ENCODE data around the gene FERMT2.
"Not testable (repeated sequence)": the region's sequence is repeated elsewhere in the genome, so short reads cannot be mapped to it uniquely, and the experiment has no call there.

The FERMT2 gene

GRCh38 chr14:52939427-52939826 lies 11.4 kb downstream of the FERMT2 start:
- no peak for DNase-seq (ENCODE audit: low read depth in 2 of 2)

- DNase-seq (ENCODE audit: low read depth in 2 of 2): no peak
Measured at GRCh38 chr14:52937869-52938268, 13.0 kb downstream of the FERMT2 start.

DNA sequence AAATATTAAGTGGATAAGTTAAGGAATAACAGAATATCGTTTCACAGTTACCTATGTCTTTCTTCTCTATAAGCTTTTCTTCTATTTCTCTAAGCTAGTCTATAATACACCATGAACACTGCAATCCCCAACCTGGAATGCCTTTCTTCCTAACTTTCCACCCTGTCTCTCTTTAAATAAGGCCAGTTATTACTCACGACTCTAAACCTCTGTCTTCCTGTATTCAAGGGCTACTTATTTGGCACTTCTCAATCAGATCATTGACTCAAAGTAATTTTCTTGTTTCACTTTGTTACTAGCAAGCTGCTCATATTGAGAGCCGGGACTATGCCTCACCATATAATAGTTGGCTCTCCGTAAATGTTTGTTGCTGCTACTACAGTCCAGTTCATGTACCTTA lies 13.5 kb downstream of the FERMT2 start:
- DNase-seq (ENCODE audit: low read depth in 2 of 2): no peak

DNA sequence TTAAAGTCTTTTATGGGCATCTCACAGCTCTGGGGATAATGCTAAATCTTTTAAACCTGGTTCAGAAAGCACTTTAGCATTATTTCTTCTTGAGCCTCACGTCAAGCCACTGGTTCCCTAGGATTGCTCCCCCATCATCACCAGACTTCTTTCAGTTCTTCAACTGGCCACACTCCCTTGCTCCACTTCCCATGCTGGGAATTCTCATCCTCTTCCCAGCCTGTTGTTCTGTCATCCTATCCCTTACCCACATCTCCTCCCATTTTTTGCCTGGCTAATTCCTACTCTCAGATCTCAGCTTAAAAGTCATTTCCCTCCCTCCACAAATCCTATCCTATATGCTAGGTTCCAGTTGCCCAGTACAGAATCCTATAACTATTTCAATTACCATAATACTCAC lies 14.4 kb downstream of the FERMT2 start:
- no peak for DNase-seq (ENCODE audit: low read depth in 2 of 2)

DNA sequence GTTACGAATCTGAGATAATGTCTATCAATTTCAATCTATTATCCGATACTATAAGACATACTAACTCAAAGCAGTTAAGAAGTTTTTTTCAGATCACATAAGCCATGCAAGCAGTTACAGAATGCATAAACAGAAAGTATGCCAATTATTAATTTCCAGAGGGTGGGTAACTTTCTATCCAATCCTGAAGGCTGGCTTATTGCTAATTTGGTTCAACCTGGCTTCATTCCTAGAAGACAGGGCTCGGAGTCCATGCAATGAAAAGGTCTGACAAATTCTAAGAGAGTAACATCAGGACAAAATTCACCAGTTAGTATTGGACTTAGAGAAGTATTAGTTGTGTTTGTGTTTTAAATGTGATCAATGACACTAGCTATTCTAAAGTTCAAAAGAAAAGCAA lies 15.0 kb downstream of the FERMT2 start:
- no peak for DNase-seq (ENCODE audit: low read depth in 2 of 2)

DNA sequence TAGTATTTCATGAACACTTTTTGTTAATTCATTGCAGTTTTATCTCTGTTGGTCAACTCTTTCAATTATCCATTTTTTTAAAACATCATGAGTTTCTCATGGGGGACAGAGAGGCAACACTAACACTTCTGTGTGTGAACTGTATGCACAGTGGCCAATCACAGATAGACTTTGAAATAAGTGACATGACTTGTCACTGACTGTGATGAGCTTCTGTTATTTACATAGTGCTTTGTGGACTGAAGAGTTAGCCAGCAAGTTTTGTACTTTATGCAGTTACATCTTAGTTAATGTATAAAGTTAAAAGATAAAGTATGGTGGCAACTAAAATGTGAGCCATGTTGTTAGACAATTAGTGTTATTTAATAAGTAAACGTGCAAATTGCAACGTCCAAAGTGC lies 16.1 kb downstream of the FERMT2 start:
- no peak for DNase-seq (ENCODE audit: low read depth in 2 of 2)

DNA sequence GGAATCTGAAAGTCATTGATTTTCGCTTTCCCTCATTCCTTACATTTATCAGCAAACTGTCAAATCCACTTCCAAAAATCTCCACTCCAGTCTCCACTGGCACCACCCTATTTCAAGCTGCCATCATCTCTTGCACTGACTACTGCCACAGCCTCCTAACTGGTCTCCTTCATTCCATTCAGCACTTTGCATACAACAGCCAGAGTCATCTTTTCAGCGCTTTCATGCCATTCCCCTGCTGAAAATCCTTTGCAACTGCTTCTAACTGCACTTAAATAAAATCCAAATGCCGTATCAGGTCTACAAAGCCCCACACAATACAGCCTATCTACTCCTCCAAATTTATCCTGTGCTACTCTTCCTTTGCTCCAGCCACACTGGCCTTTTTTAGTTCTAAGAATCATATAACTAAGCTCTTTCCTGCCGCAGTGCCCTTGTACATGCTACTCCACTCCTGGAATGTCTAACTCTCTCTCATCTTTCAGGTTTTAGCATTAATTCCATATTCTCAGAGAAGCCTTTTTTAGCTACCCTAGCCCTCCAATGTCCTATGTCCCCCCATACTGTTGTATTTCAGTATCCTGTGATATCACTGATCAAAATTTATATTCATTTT lies 21.6 kb downstream of the FERMT2 start:
- DNase-seq (ENCODE audit: low read depth in 2 of 2): no peak

DNA sequence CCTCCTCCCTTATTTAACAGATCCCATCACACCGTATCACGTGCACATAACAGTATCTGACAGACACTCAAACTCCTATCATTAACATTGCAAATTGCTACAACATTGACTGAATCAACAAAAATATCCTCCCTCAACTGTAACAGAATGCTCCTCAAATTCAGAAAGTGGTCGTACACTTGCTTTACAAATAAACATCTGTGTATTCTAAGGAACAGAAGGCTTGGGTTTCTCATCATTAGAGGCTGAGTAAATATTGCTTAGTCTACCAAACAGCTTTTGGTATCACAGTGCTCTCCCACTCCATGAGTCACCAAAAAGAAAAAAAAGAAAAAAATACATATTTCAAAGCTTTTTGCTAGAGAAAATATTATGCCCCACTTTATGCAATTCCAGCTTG lies 23.9 kb downstream of the FERMT2 start:
- DNase-seq (ENCODE audit: low read depth in 2 of 2): no peak

DNA sequence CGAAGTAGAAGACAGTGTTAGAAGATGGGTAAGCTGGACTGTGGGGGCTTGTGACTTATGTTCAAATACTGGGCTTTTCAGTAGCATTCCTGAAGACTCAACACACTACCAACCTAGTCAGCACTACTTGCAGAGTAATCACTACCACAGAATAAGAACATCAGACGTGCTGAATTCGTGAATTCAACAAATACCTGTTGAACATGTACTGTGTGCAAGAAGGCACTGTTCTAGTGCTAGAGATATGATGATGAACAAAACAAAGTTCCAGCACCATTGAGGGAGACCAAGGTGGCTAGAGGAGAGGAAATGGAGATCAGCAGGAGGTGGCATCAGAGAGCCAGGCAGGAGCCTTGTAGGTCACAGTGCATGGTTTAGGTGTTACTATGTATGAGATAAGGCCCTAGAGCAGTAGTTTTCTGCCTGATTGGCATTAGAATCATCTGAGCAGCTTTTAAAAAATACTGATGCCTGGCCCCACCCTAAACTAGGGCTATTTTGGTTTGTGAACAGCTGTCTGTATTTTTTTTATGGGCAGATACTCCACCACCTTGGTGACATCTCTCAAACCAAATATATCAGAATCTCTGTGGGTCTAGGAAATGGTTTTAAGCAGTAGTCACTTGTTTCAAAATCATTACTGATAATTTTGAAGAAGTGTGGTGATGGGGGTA lies 26.8 kb downstream of the FERMT2 start:
- no peak for DNase-seq (ENCODE audit: low read depth in 2 of 2)

DNA sequence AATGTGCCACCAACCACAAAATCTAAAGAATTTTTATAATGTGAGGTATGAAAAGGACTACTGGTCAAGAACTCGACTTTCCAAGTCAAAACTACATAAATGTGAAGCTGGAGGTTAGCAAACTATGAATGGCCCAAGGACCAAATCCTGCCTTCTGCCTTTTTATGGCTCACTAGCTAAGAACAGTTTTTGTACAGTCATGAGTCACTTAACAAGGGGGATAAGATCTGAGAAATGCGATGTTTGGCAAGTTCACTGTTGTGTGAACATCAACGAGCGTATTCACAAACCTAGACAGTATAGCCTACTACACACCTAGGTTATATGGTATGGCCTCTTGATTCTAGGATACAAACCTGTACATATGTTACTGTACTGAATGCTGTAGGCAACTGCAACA lies 28.2 kb downstream of the FERMT2 start:
- DNase-seq (ENCODE audit: low read depth in 2 of 2): no peak

- no peak for DNase-seq (ENCODE audit: low read depth in 2 of 2)
Measured at GRCh38 chr14:52922059-52922458, 28.8 kb downstream of the FERMT2 start.

GRCh38 chr14:52920411-52920810 lies 30.4 kb downstream of the FERMT2 start:
- not testable (repeated sequence) for DNase-seq (ENCODE audit: low read depth in 2 of 2)

DNA sequence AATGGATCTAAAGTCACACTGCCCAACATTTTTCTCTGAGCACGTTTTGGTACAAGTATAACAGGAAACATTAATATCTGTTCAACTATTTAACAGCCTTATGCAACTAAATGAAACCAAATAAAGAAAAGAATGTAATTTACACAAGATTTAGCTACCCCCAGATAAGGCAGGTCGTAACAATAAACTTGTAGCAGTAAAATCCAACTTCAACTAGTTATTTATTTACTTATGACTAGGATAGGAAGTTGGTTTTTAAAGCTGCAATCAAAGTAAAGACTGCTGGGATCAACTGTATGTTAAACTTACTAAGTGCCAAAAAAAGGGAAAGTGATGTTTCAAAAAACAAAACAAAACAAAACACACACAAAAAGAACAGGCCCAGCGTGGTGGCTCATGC lies 30.9 kb downstream of the FERMT2 start:
- DNase-seq (ENCODE audit: low read depth in 2 of 2): no peak

GRCh38 chr14:52918486-52918885 lies 32.4 kb downstream of the FERMT2 start:
- no peak for DNase-seq (ENCODE audit: low read depth in 2 of 2)

GRCh38 chr14:52917735-52918134 lies 33.1 kb downstream of the FERMT2 start:
- no peak for DNase-seq (ENCODE audit: low read depth in 2 of 2)

- DNase-seq (ENCODE audit: low read depth in 2 of 2): no peak
Measured at GRCh38 chr14:52914295-52914694, 36.6 kb downstream of the FERMT2 start.

- no peak for DNase-seq (ENCODE audit: low read depth in 2 of 2)
Measured at GRCh38 chr14:52913271-52913670, 37.6 kb downstream of the FERMT2 start.

DNA sequence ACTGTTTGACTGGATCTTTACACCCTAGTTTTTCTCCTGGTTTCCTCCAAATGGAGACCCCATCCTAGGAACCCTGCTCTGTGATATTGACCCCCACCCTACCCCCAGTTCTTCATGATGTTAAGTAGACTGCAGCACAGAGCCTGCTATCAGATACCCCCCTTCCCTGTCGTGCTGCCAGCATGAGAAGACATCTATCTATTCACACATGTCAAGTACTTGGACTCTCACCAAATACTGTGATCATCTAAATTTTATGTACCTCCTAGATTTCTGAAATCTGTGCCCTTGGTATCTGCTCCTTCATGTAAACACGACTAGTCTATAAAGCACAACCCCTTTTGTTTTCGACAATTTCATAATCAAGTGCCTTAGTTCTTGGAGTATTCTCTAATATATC lies 38.9 kb downstream of the FERMT2 start:
- no peak for DNase-seq (ENCODE audit: low read depth in 2 of 2)

DNA sequence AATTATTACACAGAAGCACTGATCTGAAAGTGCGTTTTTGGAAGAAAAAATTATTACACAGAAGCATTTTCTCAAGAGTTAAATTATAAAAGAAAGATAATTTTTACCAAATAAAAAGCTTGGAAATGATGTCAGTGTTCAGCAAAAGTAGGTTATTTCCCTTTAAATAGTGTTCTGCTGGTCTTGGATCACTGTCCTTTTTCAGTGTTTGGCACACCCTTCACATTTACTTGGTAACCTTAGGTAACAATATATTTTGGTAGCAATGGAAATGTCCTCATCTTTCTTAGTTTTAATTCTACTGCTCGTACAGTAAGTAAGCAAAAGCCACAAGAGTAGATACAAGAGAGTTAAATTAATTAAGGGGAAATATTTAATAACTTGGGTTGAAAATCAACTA lies 40.3 kb downstream of the FERMT2 start:
- no peak for DNase-seq (ENCODE audit: low read depth in 2 of 2)

- DNase-seq (ENCODE audit: low read depth in 2 of 2): no peak
Measured at GRCh38 chr14:52907949-52908348, 42.9 kb downstream of the FERMT2 start.

- no peak for DNase-seq (ENCODE audit: low read depth in 2 of 2)
Measured at GRCh38 chr14:52906141-52906601, 44.7 kb downstream of the FERMT2 start.

DNA sequence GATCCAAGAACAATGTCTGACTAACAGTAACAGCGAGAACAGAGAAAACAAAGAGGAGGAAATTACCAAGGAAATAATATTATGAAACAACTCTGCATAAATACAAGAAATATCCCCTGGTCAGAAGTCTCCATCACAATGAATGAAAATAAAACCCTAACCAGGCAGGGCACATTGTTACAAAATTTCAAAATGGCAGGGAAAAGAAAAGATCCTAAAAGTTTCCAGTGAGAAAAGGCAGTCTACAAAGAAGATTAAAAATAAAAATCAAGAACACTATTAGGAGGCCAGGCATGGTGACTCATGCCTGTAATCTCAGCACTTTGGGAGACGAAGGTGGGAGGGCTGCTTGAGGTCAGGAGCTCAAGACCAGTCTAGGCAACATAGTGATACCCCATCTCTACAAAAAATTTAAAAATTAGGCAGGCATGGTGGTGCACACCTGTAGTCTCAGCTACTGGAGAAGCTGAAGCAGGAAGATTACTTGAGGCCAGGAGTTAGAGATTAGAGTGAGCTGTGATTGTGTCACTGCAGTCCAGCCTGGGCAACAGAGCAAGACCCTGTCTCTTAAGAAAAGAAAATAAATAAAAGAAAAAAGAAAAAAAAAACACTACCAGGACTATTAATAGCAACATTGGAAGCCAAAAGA lies 47.8 kb downstream of the FERMT2 start:
- DNase-seq (ENCODE audit: low read depth in 2 of 2): no peak

- no peak for DNase-seq (ENCODE audit: low read depth in 2 of 2)
Measured at GRCh38 chr14:52901357-52901980, 49.4 kb downstream of the FERMT2 start.

Measured in activated CD8-positive, alpha-beta memory T cell treated with anti-CD3 and anti-CD28 coated beads for 4 hours (primary cell).